SH-SY5Y (cell line): ENCODE results near the gene NCDN.

Experiments used
- GATA2 ChIP-seq: IDR thresholded peaks from 2 replicates; pipeline ENCODE4 v1.6.1; 2011; ENCODE audit warnings: mild to moderate bottlenecking, low read depth, low read length
- GATA3 ChIP-seq: IDR thresholded peaks from 2 replicates; pipeline ENCODE4 v1.6.1; 2011; ENCODE audit warnings: low read depth, mild to moderate bottlenecking, low read length, moderate library complexity

- TF ChIP-seq GATA2 (no peak), GATA3 (no peak)
Observed at GRCh38 chr1:35590476-35591040, 33.0 kb downstream of the NCDN start.
